Measurements from ENCODE around the gene GOLGA6C. TPM values are rescaled to one million over a fixed set of nuclear protein-coding genes. Genes with fewer than 3 reads are reported as not detected.
"Not testable (repeated sequence)": the region's sequence is repeated elsewhere in the genome, so short reads cannot be mapped to it uniquely, and the experiment has no call there.

The GOLGA6C gene
- total RNA-seq, 4 donors from 2014 or later = not detected

- no peak for ATAC-seq
- Histone ChIP-seq H3K27me3 (peaks cover 16% of the 10 kb centered on the region), H3K4me1 (no peaks in the 10 kb centered on the region), H3K4me3 (no peak overlapping the region), H3K27ac (no peak overlapping the region), H3K36me3 (peaks cover 0 to 6% of the 10 kb centered on the region in 2 donors), H3K9me3 (no peaks in the 10 kb centered on the region)
- TF ChIP-seq POLR2AphosphoS5 (IDR thresholded peaks at IDR 0.05) = no peak
- no peak for TF ChIP-seq POLR2A (IDR thresholded peaks at IDR 0.05)
- TF ChIP-seq, protein P1, sequence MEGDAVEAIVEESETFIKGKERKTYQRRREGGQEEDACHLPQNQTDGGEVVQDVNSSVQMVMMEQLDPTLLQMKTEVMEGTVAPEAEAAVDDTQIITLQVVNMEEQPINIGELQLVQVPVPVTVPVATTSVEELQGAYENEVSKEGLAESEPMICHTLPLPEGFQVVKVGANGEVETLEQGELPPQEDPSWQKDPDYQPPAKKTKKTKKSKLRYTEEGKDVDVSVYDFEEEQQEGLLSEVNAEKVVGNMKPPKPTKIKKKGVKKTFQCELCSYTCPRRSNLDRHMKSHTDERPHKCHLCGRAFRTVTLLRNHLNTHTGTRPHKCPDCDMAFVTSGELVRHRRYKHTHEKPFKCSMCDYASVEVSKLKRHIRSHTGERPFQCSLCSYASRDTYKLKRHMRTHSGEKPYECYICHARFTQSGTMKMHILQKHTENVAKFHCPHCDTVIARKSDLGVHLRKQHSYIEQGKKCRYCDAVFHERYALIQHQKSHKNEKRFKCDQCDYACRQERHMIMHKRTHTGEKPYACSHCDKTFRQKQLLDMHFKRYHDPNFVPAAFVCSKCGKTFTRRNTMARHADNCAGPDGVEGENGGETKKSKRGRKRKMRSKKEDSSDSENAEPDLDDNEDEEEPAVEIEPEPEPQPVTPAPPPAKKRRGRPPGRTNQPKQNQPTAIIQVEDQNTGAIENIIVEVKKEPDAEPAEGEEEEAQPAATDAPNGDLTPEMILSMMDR (IDR thresholded peaks at IDR 0.05) = no peak
- TF ChIP-seq EP300 (IDR thresholded peaks at IDR 0.05) = no peak
- 89% methylated on average over 2 of the region's 6 CpGs; no CpG with 5 or more reads in 1 of the 2 donors for WGBS, 2 donors (ENCODE audit: low coverage in 1 of 2)
Observed at GRCh38 chr15:75223688-75224087, 34.4 kb upstream of the GOLGA6C start.

- no peak for TF ChIP-seq POLR2AphosphoS5 (IDR thresholded peaks at IDR 0.05)
- TF ChIP-seq, protein P1 (IDR thresholded peaks at IDR 0.05) = no peak
- TF ChIP-seq EP300 (IDR thresholded peaks at IDR 0.05) = no peak
- no peak for TF ChIP-seq POLR2A (IDR thresholded peaks at IDR 0.05)
- Histone ChIP-seq H3K9me3 (no peaks in the 10 kb centered on the region), H3K36me3 (peaks cover 0 to 6% of the 10 kb centered on the region in 2 donors), H3K4me3 (no peak overlapping the region), H3K27me3 (peaks cover 22% of the 10 kb centered on the region), H3K4me1 (no peaks in the 10 kb centered on the region), H3K27ac (no peak overlapping the region)
- no peak for ATAC-seq
- WGBS, 2 donors (ENCODE audit: low coverage in 1 of 2) = 60% methylated on average over 1 of the region's 12 CpGs; no CpG with 5 or more reads in 1 of the 2 donors
Observed at GRCh38 chr15:75224281-75224680, 33.9 kb upstream of the GOLGA6C start.

- H3K4me1 ChIP-seq, H3K27ac ChIP-seq, H3K36me3 ChIP-seq, H3K9me3 ChIP-seq, ATAC-seq, H3K4me3 ChIP-seq: not testable (repeated sequence)
- 50 to 60% methylated on average over 1 to 2 of the region's 10 CpGs for WGBS, 2 donors (ENCODE audit: low coverage in 1 of 2)
- H3K27me3 ChIP-seq = peaks cover 26% of the 10 kb centered on the region
Observed at GRCh38 chr15:75225102-75225836, 32.9 kb upstream of the GOLGA6C start.

DNA sequence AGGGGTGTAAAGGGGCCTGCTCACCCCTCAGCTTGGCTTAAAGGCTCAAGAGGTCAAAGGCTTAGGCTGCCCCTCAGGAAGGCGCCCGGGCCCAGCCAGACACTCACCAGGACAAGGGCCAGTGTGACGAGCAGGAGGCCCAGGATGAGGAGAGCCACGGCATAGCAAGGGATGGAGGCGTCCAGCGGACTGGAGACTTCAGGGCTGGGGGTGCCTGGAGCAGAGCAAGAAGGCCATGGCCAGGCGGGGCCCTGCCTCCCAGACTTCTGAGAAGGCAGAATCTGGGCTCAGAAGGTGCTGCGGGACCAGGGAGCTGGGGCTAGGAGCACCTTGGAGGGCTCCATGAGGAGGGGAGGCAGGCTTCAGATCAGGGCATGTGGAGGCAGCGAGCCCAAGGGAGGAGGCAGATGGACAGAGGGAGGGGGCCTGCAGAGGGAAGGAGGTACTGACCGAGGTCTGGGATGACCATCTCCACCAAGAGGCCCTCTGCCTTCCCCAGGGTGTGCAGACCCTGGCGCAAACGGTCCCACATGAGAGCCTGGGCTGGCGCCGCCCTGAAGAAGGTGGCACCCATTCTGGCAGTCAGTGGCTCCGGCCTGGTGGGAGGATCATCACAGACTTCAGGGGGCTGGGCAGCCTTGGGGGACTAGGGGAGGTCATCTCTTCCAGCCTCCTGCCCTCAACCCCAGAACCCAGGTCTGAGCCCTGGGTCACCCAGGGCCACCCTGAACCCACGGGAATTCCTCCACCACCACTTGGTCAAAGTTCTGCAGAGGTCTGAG, 32.0 kb upstream of the GOLGA6C start:
- Histone ChIP-seq H3K4me1 (no peaks in the 10 kb centered on the region), H3K4me3 (no peak overlapping the region), H3K9me3 (no peaks in the 10 kb centered on the region), H3K36me3 (no peaks in the 10 kb centered on the region), H3K27ac (no peak overlapping the region), H3K27me3 (peaks cover 26% of the 10 kb centered on the region)
- ATAC-seq = no peak
- WGBS, 2 donors (ENCODE audit: low coverage in 1 of 2) = 80 to 100% methylated on average over 1 to 4 of the region's 16 CpGs
- TF ChIP-seq POLR2AphosphoS5 (IDR thresholded peaks at IDR 0.05) (no peak), EP300 (IDR thresholded peaks at IDR 0.05) (no peak), POLR2A (IDR thresholded peaks at IDR 0.05) (no peak)
- TF ChIP-seq, protein P1 (IDR thresholded peaks at IDR 0.05) = no peak

DNA sequence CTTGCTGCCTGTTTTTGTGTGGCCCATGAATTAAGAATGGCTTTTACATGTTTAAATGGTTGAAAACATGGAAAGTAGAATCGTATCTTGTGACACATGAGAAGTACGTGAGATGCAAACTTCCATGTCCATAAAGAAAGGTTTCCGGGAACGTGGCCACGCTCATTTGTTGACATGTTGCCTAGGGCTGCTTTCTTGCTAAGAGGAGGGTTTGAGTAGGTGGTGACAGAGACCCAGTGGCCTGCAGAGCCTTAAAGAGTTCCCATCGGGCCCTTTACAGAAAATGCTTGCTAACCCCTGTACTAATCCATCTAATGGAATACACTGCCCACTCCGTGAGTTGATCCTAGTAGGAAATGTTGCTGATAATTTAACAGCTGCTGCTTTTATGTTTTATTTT, 31.0 kb upstream of the GOLGA6C start:
- ATAC-seq, H3K4me3 ChIP-seq, H3K9me3 ChIP-seq, H3K27ac ChIP-seq, H3K4me1 ChIP-seq, H3K36me3 ChIP-seq: not testable (repeated sequence)
- 40 to 64% methylated on average over 1 to 3 of the region's 7 CpGs for WGBS, 2 donors (ENCODE audit: low coverage in 1 of 2)
- H3K27me3 ChIP-seq = peaks cover 33% of the 10 kb centered on the region

Data from gastroesophageal sphincter (tissue), 4 donors.